ACHN (cell line): ENCODE data around the gene MORN1.

Source experiments
- DNase-seq: peaks from one replicate; pipeline ENCODE4 v3.0.0-alpha.2; 2015
- in situ Hi-C: cut with HindIII; loops from 2 replicates; pipeline ENCODE4 v1.10.0; 2017; ENCODE audit warnings: low sequenced_read_pairs, low pct_ligation_motif_present, low pct_unique_long_range_greater_than_20kb

MORN1 gene

DNA sequence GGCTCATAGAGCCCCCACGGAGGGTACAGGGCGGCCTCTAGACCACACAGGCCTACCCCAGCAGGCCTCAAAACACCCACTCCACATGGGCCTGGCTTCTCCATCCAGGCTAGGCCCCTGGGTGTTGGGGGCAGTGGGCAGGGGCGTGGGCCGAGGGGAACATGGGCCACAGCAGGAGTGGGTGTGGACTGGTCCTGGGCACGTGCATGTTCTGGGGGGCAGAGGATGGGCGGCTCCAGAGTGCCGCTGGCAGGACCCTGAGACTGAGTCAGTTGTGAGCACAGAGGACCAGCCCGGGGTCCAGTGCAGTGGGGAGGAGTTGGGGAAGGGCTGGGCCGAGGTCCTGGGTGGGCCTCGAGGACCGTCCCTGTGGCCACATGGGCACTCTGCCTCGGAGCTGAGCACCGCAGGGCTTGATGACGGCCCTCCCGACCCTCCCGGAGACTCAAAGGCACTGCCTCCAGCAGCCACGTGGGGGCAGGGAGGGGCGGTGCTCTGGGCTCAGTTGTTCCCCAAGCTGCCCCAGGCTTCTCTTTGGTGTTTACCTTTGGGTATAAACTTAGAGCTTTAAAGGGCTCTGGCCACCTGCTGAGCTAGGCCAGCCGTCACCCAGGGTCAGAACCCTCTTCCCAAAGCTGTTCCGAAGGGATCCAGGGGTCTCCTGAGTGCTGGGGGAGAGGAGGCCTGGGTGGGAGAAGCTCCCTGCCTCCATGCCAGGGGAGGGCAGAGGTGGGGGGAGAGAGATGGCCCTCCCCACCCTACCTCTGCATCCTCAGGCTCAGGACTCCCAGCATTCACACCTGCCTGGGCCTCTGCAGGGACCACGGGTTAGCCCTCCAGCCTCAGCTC is 79.9 kb downstream of the MORN1 start:
- peak; percentile 18 for DNase-seq
- in situ Hi-C loops: no loop called here

DNA sequence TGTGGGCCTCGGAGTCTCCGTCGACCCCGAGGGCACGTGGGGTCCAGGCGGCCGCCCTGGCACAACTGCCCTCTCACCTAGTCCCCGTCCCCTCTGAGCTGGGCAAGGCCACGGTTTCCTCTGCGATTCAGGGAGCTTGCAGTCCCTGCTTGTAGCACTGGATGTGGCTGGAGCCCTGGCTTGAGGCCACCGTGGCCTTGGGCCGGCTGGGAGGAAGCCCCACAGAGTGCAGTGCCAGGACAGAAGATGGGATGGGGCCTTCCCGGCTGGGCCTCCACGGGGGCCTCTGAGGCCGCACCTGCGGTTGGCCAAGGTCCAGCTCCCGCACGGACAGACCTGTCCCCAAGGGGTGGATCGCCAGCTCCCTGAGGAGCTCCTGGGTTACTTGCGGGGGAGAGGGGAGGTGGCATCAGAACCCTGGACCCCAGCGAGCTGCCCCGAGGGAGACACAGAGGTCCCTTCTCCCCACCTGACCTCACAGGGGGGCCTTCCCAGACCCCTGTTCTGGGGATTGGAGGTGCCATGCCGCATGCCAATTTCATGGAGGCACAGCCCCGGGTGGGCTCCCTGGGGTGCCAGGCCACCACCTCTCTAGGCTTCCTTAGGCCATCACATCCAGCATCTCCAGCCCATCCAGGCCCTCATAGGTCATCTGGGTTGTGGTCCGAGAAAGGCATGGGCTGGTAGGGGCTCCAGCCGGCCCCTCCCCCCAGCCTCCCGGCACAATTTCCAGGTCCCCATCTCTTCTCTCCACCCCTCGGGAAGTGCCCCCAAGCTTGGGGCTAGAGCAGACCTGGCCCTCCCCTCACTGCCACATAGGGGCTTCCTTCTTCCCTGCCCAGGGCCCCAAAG is 80.8 kb downstream of the MORN1 start:
- DNase-seq: no peak
- in situ Hi-C loops: no loop called here

DNA sequence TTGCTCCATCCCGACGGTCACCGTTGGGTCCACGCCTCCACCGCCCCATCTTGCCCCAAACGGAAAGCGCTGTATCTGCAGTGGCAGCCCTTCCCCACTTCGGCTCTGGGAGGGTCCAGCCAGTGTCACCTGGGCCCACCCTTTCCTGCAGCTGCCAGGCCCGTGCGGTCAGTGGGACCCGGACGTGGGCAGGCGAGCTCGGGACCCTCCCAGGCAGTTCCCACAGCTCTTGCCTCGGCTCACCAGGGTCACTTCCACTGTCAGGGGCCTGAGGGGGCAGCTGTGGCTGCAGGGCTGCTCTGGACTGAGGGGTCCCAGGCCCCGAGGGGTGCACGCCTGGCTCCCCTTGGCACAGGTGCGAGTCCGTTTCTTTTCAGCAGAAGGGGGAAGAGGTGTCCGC is 82.5 kb downstream of the MORN1 start:
- in situ Hi-C loops: no loop called here
- no peak for DNase-seq

DNA sequence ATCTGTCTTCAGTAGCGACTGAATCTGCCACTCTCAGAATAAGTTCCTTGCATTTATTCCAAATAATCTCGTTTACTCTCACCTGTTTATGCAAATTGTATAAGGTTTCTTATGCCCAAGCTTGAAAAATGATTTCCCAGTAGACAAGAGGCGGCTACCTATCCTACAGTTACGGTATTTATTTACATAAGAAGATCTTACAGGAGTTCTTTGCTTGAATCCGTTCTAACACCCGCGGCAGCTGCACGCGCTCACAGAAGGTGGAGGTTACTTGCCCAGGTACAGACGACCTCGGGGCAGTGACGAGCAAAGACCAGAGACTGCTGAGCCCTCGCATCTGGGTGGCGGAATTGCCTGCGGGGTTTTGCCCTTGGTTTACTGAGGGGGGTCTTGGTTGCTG is 83.4 kb downstream of the MORN1 start:
- DNase-seq: no peak
- in situ Hi-C loops: no loop called here

DNA sequence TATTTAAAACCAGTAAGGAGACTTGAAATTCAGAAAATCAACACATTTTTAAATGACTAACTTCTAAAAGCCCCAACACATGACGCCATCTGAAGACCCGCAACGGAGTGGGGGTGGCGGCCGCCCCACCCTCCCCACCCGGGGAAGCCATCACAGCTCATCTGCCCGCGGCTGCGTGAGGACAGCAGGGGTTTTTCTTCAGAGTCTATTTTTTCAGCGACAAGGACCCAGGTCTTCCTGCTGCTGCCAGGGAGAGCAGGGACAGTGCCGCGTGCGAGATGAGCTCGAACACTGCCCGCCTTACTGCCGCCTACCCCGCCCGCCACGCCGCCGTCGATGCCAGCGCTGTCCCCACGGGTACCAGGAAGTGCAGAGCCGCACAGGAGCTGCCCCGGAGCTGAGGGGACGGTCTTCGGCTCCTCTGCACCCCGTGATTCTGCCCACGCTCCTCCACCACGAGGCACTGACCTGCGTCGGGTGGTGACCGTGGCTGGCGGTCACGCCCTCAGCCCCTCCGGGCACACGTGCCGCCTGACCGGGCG is 84.2 kb downstream of the MORN1 start:
- in situ Hi-C loops: no loop called here
- DNase-seq: no peak

DNA sequence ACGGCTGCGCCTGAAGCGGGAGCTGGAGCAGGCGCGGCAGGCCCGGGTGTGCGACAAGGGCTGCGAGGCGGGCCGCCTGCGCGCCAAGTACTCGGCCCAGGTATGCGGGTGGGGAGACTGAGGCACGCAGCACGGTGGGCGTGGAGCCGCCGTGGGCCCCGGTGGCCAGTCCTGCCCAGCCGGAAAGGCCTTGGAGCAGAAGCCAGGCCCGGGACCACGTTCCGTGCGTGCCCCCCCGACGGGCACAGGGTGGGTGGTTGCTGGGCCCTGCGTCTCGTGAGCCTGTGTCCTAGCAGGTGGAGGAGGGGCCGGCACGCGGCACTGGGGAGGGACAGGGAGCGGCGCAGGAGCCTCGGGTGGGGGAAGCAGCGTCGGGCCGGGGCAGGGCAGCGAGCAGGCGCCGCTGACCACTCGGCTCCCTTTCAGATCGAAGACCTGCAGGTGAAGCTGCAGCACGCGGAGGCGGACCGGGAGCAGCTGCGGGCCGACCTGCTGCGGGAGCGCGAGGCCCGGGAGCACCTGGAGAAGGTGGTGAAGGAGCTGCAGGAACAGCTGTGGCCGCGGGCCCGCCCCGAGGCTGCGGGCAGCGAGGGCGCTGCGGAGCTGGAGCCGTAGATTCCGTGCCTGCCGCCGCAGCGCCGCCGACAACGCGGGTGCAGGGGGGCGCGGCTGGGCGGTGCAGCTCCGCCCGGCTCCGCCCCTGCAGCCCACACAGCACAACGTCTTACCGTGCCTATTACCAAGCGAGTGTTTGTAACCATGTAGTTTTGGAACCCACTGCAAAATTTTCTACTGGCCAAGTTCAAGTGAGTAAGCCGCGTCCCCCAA is 85.0 kb downstream of the MORN1 start:
- DNase-seq: no peak
- in situ Hi-C loops: no loop called here

DNA sequence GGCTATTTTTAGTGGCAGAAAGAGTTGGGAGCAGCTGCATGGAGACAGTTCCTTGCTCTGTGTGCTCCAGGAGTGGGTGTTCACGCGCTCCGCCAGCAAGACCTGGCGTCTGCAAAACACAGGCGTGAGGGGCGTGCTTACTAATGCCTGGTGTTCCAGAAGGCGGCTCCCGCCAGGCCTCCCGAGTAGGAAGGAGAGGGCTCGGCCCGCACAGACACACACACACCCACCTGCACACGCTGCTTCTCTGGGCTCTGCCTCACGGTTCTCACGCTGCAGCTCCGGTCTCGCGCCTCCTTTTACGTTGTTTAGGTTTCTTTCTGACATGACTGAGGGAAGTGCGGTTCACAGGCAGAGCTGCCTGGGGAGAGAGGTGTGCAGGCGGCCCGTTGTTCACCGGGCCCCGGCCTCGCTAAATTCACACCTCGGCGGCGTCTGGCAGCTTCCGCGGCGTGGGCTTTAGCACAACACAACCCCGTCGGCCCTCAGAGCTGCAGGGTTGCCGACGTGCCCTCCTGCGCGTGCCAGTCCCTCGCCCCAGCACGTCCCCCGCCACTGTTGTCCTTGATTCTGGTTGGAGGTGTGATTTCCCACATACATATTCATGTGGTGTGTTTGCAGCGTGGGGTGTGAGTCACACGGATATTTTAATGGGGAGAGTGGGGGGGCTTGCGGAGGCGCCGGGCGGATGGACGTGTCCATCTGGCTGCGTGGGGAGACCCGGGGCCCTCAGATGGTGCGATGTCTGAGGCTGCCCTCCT is 86.3 kb downstream of the MORN1 start:
- no peak for DNase-seq
- in situ Hi-C loops: no loop called here

DNA sequence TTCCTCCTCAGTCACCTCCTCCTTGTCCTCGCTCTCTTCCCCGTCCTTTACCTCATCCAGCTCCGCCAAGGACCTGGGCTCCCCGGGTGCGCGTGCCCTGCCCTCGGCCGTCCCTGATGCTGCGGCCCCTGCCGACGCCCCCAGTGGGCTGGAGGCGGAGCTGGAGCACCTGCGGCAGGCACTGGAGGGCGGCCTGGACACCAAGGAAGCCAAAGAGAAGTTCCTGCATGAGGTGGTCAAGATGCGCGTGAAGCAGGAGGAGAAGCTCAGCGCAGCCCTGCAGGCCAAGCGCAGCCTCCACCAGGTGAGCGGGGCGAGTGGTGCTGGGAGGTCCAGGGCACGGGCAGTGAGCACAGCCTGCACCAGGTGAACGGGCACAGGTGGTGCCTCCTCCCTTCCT is 87.1 kb downstream of the MORN1 start:
- no peak for DNase-seq
- in situ Hi-C loops: no loop called here

DNA sequence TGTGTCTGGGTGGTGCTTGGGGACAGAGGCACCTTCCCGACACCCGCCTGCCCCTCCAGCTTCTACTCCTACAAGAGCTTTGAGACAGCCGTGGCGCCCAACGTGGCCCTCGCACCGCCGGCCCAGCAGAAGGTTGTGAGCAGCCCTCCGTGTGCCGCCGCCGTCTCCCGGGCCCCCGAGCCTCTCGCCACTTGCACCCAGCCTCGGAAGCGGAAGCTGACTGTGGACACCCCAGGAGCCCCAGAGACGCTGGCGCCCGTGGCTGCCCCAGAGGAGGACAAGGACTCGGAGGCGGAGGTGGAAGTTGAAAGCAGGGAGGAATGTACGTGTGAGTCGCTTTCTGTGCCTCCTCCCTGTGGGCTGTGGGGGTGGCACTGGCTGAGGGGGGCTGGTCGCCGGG is 87.6 kb downstream of the MORN1 start:
- DNase-seq: no peak
- in situ Hi-C loops: no loop called here

DNA sequence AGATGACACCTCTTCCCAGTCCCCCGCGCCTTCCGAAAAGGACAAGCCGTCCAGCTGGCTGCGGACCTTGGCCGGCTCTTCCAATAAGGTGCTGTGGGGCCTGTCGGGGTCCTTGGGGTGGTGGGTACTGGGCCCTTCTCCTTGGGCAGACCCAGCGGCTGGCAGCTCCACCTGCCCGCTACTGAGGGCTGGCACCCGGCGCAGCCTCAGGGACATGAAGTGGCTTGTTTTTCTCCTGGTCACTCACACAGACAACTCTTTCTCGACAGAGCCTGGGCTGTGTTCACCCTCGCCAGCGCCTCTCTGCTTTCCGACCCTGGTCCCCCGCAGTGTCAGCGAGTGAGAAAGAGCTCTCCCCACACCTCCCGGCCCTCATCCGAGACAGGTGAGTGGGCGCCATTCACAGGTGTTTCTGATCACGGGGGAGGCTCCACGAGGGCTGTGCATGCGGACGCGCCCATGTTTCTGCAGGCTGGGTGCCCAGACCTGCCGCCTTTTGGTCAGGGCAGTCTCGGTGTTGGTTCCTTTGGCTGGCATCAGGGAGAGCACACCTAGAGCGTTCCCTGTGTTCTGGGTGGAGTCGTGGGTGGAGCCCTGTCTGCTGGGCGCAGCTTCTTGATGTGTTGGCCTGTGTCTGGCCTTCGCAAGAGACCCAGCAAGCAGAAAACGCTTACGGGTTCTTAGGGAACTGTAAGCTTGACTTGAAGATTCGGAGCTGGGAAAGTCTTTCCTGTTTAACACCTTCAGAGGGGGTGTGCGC is 88.2 kb downstream of the MORN1 start:
- DNase-seq: no peak
- in situ Hi-C loops: no loop called here

DNA sequence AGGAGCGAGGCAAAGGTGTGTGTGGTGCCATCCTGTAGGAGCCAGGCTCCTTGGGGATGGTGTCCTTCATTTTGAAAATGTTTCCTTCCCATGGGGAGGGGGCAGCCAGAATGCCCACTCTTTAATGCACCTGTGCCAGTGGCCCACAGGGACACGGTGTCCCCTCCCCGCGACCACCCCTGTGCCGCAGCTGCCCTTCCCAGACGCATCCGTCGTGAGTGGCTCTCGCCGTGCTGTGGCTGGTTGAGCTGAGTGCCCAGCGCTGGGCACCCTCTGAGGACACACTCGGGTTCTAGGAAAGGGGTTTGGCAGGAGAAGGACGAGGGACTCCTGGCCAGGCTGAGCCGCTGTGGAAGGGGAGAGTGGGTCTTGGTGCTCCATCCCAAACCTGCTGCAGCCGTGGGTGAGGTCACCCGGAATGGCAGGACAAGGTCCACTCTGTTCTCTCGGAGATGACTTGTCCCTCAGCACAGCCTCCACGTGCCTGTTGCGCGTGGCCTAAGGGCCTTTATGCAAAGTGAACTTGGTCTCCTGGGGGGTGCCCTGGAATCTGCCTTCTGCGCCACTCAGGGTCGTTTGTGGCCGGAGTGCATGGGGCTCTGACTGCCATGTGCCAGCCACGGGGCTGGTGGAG is 88.9 kb downstream of the MORN1 start:
- DNase-seq: no peak
- in situ Hi-C loops: no loop called here

DNA sequence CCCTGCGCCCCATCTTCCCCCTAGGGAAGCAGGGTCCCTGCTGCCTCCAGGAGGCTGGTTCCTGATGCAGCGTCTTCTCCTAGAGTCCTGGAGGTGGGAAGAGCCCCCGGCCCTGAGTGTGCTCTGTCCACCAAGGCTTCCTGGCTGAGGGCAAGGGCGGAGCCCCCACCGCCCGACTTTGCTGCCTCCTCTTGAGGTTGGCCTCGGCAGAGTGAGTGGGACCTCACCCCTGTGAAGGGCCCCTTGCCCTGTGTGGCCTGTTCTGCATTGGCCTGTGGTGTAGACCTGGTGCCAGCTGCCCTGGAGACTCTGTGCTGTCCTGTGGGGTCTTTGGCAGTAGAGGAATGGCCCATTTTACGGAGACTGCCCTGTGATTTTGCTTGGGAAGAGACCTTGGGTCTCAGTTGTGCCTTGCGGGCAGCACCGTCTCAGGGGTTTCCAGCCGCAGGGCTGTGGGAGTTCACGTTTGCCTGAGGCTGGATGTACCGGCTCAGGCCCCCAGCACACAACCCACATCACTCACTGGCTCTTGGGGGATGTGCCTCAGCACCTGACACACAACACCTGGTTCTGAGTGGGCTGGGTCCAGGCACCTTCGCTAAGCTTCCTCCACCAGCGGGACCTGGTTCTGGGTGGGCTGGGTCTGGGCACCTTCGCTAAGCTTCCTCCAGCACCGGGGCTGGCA is 89.6 kb downstream of the MORN1 start:
- no peak for DNase-seq
- in situ Hi-C loops: no loop called here

DNA sequence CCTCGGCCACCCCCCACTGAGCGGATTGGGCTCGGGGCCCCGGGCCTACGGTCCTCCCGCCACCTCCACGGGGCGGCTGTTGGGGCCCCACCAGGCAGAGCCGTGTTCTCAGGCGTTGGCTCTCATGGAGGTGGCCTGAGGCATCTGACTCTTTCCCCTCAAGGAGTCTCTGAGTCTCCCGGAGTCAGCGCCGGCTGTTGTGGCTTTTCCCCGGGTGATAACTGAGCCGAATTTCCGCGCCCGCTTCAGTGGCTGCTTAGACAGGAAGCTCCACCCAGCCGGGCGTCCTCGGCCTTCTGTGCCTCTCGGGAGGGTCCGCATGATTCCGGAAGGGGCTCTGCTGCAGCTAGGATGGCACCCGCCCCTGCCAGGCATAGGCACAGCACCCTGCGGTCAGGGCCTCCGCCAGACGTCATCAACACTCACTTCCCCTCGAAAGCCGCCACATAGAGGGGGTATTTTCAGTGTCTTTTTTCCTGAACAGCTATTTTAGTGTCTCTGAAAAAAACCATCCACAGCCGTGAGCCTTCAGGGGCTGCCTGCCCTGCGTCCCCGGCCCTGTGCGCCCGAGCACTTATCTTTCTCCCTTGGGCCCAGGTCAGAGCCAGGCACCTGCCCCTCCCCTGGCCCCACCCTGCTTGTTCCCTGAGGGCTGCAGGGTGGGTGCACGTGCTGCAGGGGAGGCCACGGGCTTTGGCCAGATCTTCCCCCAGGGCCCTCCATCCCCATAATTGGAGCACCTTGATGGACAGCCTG is 90.3 kb downstream of the MORN1 start:
- no peak for DNase-seq
- in situ Hi-C loops: no loop called here

DNA sequence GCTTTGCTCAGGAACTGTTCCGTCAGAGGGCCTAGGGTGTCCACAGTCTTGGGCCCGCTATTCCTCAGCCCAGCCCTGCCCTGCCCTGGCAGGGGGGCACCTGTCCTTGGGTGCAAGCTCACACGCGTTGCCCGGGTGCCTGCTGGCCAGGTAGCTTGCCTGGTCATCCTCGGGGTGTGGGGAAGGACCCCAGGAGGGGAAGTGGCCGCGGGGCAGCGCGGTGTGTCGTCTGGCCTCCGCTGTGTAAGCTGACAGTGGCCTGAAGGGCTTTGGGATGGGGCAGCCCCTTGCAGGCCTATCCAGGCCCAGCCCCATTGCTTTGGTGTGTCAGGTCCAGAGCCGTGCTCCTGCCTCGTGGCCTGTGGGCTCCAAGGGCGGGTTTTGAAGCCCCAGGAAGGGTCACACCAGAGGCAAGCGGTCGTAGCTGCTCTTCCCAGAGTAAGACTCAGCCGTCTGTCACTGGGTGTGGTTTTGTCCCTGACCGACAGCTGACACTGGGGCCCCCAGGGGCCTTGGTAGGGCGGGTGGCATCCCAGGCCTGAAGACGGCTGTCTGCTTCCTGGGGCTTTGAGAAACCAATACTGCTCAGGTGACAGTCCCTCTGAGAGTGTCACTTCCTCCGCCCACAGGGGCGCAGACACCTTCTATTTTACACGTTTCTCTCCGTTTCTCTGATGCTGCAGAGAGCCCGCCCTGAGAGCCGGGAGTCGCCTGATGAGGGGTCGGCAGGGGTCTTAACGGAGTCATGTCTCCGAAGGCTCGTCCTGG is 91.2 kb downstream of the MORN1 start:
- DNase-seq: no peak
- in situ Hi-C loops: no loop called here

DNA sequence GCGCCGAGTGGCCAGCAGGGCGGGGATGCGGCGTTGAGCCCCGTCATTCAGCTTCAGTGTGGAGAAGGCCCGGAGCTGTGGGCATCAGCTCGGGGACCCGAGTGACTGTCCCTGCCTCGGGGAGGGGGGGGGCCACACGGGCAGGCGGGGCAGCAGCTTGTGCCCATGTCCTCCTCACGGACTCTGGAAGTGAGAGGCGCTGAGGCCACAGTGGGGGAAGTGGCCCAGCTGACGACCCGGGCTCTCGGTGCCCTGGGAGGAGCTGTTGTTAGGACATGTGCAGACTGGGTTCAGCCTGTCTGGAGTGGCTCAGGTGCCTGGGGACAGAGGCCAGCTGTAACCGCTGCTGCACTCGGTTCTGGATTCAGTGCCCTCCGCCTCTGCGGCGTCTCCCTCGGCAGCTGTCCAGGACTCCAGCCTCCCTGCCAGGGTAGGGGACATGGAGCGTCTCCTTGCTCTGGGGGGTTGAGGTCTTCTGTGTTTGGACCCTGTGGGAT is 92.2 kb downstream of the MORN1 start:
- no peak for DNase-seq
- in situ Hi-C loops: no loop called here
